COLO829 (cell line): ENCODE measurements around the gene FXYD4.

ENCODE experiments used
- DNase-seq: peaks from one replicate; pipeline ENCODE4 v3.0.0; 2012; ENCODE audit warnings: low spot score

FXYD4 gene

DNA sequence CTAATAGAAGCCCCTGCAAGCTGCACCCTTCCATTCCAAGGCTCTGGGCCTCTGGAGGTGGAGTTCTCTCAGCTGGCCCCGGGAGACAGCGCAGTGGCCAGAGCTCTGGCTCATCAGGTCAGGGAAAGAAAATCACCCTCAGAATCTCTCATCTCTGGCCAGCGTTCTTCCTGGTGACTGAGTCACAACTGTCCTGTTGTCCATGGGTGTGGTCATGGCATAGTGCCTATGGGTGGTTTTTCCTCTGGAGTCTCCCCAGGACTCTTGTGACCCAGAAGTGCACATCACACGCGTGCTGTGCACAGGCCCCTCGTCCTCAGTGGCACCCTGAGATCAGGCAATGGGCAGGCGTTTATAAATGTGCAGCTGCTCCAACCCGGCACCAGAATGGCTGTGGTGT is 27.4 kb upstream of the FXYD4 start:
- no peak for DNase-seq

DNA sequence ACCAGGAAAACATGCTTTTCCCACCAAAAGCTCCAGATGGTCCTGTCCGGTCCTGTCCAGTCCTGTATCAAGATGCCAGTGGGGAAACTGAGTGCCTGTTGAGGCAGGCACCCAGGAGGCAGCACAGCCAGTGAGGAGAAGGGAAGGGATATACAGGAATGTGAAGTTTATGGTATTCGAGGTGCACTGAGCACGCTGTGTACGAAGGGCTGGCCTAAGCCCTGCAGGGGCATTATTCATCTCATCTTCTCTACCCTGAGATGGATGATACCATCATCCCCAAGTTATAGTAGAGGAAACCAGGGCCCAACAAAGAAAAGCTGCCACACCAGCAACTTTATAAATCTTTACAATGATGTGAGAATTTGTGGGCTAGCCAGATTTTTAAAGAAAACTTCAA is 23.4 kb upstream of the FXYD4 start:
- DNase-seq: no peak

DNA sequence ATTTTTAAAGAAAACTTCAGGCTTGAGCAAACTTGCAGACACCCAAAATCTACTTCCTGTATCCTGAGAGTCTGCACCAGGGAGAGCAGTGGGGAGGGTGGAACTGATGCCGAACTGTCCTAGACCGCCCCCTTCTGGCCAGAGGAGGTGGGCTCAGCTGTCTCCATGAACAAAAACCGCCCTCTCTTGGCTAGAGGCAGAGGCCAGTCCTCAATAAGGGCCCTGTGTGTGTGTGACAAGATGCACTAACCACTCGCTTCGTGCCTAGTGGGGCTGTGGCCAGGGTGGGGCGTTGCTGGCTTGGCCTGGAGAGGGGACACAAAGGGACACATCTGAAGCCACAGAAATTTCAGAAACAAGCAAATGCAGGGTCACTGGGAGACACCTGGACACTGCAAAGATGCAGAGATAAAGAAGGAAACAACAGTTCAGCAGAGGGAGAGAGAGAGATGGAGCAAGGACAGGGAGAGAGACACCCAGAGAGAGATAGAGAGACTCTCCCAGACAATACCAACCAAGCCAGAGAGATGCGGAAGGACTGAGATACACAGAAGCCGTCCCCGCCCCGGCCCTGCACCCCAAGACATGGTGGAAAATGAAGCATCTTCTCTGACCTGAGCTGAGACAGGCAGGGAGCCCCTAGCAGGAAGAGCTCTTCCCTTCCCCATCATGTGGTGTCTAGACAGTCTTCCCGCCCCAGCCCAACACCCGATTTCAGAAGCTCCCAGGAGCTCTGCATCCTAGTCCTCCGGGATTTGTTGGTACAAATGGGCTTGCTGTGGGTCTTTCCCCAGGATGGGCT is 22.7 kb upstream of the FXYD4 start:
- DNase-seq: peak; percentile 77

DNA sequence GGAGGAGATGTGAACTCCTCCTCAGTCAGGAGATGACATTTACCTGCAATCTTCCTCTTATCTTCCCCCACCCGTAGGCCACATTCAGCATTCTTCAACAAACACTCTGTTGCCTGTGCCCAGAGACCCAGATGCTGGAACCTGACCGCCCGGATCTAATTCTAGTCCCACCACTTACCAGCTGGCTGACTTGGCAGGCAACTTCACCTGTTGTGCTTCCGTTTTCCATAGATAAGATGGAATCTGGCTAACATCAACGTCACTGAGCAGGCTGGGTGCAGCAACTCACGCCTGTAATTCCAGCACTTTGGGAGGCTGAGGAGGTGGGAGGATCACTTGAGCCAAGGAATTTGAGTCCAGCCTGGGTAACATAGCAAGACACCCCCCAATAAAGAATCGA is 21.3 kb upstream of the FXYD4 start:
- no peak for DNase-seq

DNA sequence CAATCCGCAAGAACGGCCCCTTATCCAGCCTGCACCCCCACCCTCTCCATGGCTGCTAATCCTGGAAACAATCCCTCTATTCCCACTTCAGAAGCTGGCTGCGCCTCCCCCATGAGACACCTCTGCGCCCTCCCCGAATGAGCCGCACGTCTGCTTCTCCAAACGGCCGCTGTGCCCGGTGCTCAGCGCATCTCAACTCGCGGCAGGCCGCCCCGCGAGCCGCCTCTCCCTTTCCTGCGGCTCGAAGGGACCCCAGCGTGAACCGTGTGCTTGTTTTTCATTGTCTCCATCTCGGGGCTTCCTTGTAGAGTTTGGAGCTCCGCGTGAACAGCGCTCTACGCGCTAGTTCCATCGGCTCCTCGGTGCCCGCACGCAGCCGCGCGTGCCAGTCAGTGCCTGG is 20.8 kb upstream of the FXYD4 start:
- no peak for DNase-seq

DNA sequence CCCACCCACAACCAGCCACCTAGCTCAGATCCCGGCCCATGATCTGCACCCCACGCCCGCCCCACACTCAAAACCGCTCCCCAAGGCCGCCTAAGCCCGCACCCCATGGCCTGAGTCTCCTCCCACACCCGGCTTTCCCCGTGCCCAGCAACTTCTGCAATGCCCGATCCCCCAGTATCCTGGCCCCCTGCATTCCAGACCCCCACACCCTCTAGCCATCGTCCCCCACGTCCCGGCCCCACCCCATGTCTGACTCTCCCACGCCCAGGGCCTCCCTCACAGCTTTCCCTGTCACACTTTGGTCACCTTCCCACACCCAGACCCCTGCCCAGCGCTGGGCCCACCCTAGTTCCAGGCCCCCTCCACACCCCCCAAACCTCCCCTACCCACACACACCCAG is 20.1 kb upstream of the FXYD4 start:
- DNase-seq: no peak

DNA sequence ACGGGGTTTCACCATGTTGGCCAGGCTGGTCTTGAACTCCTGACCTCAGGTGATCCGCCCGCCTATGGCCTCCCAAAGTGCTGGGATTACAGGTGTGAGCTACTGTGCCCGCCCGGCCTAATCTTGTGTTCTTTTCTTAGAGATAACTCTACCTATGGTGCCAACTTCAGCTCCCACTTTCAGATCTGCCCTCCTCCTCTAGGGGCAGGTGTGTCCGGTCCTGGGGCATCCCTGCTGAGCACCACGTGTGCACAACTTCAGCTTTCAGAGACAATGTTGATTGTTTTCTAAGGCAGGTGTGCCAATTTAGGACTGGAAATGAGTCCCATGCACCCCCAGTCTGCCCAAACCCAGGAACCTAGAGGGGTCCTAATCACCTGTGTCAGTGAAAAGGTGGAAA is 18.5 kb upstream of the FXYD4 start:
- no peak for DNase-seq

DNA sequence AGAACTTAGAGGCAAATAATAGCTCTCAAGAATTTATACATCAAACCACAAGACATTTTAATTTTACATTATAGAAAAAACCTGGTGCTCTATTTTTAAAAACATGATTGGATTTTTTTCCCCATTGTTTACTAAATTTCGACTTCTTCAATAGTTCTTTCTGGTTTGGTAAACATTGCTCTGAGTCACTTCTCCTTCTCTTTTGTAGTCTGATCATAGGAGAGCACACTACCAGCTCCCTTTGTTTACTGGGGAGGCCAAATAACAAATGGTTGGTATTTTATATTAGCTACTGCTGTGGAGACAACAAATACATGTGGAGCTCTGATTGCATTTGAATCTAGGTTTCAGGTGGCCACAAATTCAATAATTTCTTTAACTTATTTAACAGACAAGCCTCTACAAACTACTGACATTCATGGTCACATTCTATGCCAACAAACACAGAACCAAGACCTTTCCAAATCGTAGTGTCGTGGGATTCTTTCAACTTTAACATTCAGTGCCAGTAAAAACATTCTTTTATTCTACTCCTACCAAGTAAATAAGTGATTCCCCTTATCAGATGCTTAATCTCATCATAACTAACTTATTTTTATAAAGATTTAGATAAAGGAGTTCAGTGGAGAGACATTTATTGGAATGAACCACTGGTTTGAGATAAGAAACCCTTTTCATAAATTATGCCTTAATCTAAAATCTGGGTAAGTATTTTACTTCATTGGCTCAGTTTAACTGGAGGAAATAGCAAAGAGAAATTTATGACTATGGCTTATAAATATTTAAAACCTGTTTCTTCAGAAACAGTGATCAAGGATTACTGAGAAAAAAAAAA is 17.7 kb upstream of the FXYD4 start:
- DNase-seq: no peak

DNA sequence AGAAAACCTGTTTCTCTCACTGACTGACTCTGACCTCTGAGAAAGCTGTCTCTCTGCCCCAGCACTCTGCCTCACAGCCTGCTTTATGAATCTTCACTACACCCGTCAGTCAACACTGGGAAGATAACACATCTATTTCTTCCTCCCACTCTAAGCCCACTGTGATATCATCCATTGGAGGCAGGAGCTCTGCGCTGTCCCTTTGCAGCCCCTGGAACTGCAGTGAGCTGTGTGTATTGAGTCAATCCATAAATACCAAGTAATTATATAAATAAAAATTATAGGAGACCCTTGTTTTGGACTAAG is 17.2 kb upstream of the FXYD4 start:
- no peak for DNase-seq

DNA sequence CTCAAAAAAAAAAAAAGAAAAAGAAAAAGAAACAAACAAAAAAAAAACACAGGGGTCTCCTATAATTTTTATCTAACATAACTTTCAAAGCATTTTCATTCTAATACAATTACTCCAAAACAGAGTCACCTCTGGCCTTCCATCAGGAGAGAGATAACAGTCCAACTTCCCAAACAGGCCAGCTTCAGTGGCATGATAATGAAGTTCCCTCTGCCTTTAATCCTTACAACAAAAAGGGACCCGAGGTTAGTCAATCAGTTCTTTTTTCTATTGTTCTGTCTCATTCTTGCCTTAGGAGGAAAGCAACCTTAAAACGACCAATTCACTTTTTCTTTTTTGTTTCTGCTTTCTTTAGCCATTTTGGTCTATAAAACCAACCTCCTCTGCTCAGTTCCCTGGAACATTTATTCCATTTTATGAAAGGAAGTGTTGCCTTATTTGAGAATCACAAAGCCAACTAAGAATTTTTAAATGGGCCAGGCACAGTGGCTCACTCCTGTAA is 16.5 kb upstream of the FXYD4 start:
- DNase-seq: no peak

DNA sequence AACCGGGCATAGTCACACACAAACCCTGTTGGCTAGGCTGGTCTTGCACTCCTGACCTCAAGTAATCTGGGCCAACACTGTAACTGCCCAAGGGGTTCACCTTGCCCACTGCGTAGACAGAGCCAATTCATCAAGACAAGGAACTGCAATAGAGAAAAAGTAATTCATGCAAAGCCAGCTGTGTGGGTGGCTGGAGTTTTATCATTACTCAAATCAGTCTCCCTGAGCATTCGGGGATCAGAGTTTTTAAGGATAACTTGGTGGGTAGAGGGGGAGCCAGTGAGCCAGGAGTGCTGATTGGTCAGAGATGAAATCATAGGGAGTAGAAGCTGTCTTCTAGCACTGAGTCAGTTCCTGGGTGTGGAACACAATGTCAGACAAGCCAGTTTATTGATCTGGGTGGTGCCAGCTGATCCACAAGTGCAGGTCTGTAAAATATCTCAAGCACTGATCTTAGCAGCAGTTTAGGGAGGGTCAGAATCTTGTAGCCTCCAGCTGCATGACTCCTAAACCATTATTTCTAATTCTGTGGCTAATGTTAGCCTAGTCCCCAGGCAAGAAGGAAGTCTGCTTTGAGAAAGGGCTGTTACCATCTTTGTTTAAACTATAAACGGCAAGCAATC is 15.6 kb upstream of the FXYD4 start:
- no peak for DNase-seq

DNA sequence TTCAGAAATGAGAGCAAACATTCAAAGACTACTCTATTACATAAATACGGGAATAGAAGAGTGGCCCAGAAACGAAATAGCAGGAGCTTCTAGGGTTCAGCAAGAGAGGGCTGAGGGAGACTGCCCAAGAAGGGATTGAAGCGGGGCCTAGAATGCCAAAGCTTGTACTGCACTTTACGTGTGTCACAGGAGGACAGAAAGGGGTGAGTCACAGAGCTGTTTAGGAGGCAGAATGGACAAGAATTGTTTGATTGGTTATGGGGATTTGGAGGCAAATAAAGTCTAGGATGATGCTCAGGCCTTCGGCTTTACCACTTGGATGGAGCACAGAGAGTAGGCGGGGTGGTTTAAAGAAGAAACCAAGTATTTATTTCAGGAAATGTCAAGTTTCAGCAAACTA is 11.3 kb upstream of the FXYD4 start:
- no peak for DNase-seq

DNA sequence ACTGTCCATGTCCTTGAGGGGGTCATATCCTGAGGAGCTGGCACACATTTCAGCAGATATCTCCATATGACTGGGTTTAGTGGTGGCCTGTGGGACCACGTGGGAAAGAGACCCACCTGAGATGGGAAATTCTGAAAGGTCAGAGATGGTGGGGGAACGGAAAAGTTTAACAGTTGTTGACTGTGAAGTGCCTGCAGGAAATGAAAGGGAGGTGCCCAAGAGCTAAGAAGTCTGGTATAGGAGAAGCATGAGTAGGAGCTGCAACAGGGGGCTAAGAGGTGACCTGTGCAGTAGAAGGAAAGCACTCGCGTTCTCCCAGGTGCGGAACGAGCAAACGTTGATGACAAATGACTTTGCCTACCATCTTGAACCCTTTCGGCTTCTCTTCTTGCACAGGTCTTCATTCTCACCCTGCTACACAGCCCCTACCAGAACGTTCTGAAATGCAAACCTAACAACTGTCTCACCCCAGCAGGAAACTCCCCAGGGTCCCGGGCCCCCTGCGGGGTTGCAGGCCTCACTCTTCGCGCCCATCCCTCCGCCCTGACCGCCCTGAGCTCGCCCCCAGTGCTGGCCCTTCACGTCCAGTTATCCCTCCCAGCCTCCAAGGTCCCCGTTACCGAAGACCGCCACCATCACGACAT is 9.8 kb upstream of the FXYD4 start:
- no peak for DNase-seq

DNA sequence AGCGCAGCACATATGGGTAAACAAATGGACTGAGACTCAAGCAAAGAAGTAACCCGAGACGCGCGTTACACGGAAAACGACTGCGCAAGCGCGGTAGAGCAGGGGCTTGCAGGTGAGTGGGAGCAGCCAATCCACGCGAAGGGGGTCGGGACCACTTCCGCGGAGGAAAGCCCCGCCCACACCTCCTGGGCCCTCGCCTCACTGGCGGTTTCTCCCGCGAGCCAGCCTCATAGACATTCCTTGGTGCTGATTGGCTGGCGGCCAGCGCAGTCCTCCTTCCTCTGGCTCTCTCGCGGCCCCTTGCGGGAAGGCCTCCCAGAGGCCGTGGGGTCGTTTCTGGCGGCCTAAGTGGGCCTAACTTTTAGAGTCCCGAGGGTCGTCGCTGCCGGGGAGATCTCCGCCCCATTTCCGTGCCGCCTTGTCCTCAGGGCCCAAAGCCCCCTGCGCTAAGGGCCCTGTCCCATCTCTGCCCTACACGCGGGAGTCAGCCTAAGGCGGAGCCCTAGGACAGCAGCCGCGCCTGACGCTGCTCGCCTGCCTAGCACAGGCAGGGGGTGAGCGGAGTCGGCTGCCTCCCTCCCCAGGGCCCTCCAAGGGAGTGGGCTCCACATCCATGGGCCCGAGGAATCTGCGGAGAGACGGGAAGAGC is 9.1 kb upstream of the FXYD4 start:
- DNase-seq: no peak

DNA sequence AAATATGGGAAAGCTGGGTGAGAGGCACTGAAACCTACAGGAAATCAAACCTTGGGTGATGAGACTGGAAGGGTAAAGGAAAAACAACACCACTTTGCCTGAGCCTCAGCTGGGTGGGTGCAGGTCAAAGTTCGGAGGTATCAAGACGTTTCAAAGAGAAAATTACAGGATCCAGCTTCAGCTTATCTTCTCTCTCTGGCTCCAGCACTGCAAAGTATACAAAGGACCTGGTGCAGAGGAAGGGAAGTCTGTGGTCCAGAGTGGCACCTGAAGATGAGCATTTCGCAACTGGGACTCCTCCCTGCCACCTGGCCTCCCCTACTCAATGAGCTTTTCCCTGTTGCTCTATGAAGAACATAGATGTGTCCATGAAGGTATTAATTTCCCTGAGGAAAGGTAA is 6.4 kb upstream of the FXYD4 start:
- DNase-seq: no peak

DNA sequence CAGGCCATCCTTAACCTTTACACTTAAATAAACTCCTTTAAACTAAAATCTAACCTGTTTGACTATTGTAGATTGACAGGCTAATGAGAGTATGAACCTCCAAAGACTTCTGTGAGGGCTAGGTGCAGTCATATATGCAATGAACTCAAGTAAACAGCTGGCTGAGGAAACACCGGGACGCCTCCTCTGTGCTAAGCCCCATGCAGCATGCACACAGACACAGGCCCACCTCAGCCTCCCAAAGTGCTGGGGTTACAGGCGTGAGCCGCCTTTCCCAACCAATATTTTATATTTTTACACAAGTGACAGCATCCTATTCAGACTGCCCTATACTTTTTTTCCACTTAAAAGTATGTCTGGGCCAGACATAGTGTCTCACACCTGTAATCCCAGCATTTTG is 1.5 kb upstream of the FXYD4 start:
- no peak for DNase-seq

DNA sequence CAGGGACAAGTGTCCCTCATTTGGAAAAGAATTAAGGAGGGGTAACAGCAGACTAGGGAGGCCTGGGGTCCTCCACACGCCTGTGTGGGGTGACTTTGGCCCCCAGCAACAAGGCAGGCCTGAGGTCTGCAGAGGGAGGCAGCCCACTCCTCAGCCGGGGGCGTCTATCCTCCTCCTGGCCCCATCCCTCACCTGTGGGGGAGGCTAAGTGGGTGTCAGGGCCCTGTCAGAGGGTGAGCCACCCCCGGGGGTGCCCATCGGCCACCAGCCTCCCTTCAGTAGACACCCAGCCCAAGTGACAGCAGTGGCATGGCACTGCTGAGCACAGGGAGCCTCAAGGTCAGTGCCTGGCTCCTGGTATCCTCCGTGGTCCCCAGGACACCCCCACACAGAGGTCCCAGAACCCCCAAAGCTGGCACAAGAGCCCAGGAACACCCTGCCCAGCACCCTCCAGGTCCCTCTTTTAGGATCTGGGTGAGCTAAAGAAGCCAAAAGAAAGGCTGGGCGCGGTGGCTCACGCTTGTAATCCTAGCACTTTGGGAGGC is 693 bp upstream of the FXYD4 start:
- no peak for DNase-seq

DNA sequence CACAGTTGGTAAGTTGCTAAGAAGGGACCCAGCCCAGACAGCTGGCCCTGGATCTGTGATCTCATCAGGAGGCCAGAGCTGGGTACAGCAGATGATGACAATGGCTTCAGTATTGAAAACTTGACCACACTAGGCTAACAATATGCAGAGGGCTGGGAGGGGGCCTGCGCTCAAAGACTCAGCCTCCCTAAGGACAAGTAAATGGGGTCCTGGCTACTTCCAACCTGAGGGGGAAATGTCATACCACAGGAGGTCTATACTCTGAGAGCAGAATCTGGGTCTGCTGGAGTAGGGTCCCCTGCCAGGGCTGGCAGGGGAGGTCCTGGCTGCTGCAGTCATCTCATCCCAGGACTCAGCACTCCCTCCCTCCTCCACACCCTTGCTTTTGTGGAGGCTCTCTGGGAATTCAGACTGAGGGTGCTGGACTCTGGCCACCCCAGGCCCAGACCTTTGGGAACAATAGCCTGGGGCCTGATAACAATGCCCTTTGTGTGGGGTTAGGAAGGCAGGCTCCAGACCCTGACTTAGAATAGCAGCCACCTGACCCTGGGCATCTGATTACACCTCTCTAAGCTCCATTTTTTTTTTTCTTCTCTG is 1.4 kb downstream of the FXYD4 start:
- DNase-seq: no peak

DNA sequence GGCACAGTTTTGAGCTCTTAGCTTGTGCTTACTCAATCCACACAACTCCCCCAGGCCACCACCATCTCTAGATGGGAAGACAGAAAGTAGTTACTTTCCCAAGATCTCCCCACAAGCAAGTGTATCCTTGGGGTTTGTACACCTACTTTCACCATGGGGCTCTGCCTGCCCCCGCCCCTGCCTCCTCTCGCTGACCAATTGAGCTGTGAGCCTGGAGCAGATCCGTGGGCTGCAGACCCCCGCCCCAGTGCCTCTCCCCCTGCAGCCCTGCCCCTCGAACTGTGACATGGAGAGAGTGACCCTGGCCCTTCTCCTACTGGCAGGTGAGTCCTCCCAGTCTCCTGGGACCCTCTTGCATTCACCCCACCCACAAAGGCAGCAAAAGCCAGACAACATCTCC is 2.0 kb downstream of the FXYD4 start:
- DNase-seq: no peak

DNA sequence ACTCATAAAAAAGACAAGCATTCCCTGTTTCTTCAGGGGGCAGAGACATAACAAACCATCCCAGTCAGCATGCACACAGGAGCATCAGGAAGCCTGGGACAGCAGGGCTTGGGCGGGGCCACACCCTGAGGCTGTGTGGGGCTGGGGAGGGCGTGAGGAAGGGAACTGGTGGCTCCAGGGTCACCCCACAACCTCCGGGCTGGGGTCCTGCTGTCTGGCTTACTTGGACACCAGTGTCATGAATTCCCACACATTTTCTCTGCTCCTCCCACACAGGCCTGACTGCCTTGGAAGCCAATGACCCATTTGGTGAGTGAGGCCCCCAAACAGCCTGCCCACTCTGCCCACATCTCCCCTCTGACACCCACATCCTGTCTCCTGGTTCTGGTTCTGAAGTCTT is 2.8 kb downstream of the FXYD4 start:
- no peak for DNase-seq

DNA sequence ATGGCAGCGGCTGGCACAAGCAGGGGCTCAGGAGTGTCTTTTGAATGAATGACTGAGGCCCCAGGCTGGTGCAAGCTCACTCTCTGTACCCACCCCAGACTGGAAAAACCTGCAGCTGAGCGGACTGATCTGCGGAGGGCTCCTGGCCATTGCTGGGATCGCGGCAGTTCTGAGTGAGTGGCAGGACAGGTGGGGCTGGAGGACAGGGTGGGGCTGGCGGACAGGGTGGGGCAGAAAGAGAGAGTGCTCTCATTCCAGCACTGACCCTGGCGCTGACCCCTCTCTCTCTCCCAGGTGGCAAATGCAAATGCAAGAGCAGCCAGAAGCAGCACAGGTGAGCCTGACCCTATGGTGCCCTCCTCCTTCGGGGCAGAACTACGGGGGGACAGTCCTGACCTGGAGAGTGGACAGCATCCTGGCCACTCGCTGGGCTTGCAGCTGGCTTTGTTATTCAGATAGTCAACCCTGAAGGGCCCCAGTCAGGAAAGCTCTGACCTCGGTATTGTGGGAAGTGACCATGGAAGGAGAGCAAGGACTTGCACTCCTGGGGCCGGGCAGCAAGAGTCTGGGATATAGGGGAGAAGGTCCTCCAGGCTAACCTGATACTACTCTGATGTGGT is 4.1 kb downstream of the FXYD4 start:
- DNase-seq: no peak
